BE2C (cell line): ENCODE results near the gene PRLR.
"Not testable (repeated sequence)": the region's sequence is repeated elsewhere in the genome, so short reads cannot be mapped to it uniquely, and the experiment has no call there.

Experiments
- DNase-seq: peaks from one replicate; pipeline ENCODE4 v3.0.0-alpha.2; 2020
- H3K27me3 ChIP-seq: fragments of 250-450 bp; sonication (Bioruptor Pico); 2 replicates; pipeline ENCODE4 v1.5.1; 2020; ENCODE audit warnings: mild to moderate bottlenecking
- H3K36me3 ChIP-seq: fragments of 250-450 bp; sonication (Bioruptor Pico); 2 replicates; pipeline ENCODE4 v1.5.1; 2020; ENCODE audit warnings: mild to moderate bottlenecking
- H3K4me1 ChIP-seq: fragments of 250-450 bp; sonication (Bioruptor Pico); 2 replicates; pipeline ENCODE4 v1.5.1; 2020
- H3K4me3 ChIP-seq: 2 replicates; pipeline ENCODE4 v1.5.1; 2011; ENCODE audit warnings: low read depth, low read length
- H3K9me3 ChIP-seq: fragments of 250-450 bp; sonication (Bioruptor Pico); 2 replicates; pipeline ENCODE4 v1.5.1; 2020
- CTCF ChIP-seq: IDR thresholded peaks from 2 replicates; pipeline ENCODE4 v1.5.1; 2012; ENCODE audit warnings: mild to moderate bottlenecking, low read depth, low read length

PRLR gene

GRCh38 chr5:35197351-35197750 lies 32.9 kb downstream of the PRLR start:
- no peak overlapping the region for H3K4me3 ChIP-seq
- no peaks in the 10 kb centered on the region for H3K4me1 ChIP-seq
- TF ChIP-seq CTCF = no peak
- H3K27me3 ChIP-seq = no peaks in the 10 kb centered on the region
- no peak for DNase-seq
- no peaks in the 10 kb centered on the region for H3K36me3 ChIP-seq
- H3K9me3 ChIP-seq = no peaks in the 10 kb centered on the region

- no peak for TF ChIP-seq CTCF
- Histone ChIP-seq H3K36me3 (no peaks in the 10 kb centered on the region), H3K9me3 (no peaks in the 10 kb centered on the region), H3K4me3 (no peak overlapping the region), H3K4me1 (no peaks in the 10 kb centered on the region), H3K27me3 (no peaks in the 10 kb centered on the region)
- no peak for DNase-seq
These were observed 34.8 kb downstream of the PRLR start for GRCh38 chr5:35195472-35195852.

- Histone ChIP-seq H3K9me3 (no peaks in the 10 kb centered on the region), H3K36me3 (no peaks in the 10 kb centered on the region), H3K27me3 (no peaks in the 10 kb centered on the region), H3K4me1 (no peaks in the 10 kb centered on the region), H3K4me3 (no peak overlapping the region)
- no peak for TF ChIP-seq CTCF
- no peak for DNase-seq
These were observed 35.4 kb downstream of the PRLR start for GRCh38 chr5:35194635-35195471.

DNA sequence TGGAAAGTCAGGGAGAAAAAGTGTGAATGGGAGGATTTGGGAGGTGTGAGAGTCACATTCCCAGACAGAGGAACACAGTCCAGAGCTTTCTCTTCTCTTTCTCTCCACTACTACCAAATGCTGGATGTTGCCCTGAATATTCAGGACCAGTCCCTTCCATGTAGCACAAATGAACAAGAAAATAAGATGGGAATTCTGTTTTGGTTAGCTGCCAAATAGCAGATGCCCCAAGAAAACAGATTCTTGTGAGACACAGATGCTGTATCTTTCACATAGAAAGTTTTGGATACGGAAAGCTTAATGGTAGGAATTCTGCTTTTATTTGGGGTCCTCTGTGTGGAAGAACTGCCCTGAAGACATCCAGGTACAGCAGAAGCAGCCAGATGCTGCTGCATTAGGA lies 37.8 kb downstream of the PRLR start:
- Histone ChIP-seq H3K4me3 (no peak overlapping the region), H3K9me3 (no peaks in the 10 kb centered on the region), H3K27me3 (no peaks in the 10 kb centered on the region), H3K36me3 (no peaks in the 10 kb centered on the region), H3K4me1 (no peaks in the 10 kb centered on the region)
- no peak for DNase-seq
- no peak for TF ChIP-seq CTCF

DNA sequence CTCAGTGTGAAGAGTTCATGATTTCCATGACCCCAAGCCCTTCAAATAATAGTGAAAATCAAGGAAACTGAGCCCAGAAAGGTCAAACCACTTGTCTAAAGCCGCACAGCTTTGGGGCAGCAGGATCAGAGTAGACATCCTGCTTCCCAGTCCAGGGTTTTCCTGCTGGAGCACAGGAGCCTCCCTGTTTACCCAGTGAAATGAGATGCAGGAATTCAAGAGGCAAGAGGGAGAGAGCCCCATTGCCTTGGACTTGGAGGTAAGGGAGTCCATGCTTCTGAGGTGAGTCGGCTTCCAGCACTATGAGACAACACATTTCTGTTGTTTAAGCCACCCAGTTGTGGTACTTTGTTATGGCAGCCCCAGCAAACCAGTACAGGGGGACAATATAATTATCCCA lies 40.5 kb downstream of the PRLR start:
- H3K4me3 ChIP-seq, H3K36me3 ChIP-seq, H3K27me3 ChIP-seq, H3K9me3 ChIP-seq, H3K4me1 ChIP-seq, DNase-seq: not testable (repeated sequence)

- H3K4me3 ChIP-seq = no peak overlapping the region
- no peaks in the 10 kb centered on the region for H3K4me1 ChIP-seq
- no peaks in the 10 kb centered on the region for H3K27me3 ChIP-seq
- DNase-seq = no peak
- H3K36me3 ChIP-seq = no peaks in the 10 kb centered on the region
- no peak for TF ChIP-seq CTCF
- H3K9me3 ChIP-seq = no peaks in the 10 kb centered on the region
These were observed 42.2 kb downstream of the PRLR start for GRCh38 chr5:35188031-35188457.

- not testable (repeated sequence) for H3K27me3 ChIP-seq, H3K9me3 ChIP-seq
These were observed 42.7 kb downstream of the PRLR start for GRCh38 chr5:35187621-35188020.

More at GRCh38 chr5:35187621-35188020, 42.7 kb downstream of the PRLR start:
- H3K36me3 ChIP-seq, DNase-seq, H3K4me1 ChIP-seq, H3K4me3 ChIP-seq: not testable (repeated sequence)
